HL-60 (cell line): ENCODE results near the gene ZNF385D.
"Not testable (repeated sequence)": the region's sequence is repeated elsewhere in the genome, so short reads cannot be mapped to it uniquely, and the experiment has no call there.

ENCODE experiments used
- CTCF ChIP-seq: IDR thresholded peaks from one replicate; pipeline ENCODE4 v1.5.1; 2011; ENCODE audit warnings: low read length, control low read depth, inconsistent platforms; ENCODE audit not compliant: insufficient read depth
- POLR2AphosphoS5 ChIP-seq: IDR thresholded peaks from 2 replicates; pipeline ENCODE4 v1.6.1; 2012; ENCODE audit warnings: low read depth
- REST ChIP-seq: IDR thresholded peaks from 2 replicates; pipeline ENCODE4 v1.6.1; 2012; ENCODE audit warnings: low read depth; ENCODE audit not compliant: insufficient replicate concordance

GRCh38 chr3:21387142-21387826 is 363.7 kb downstream of the ZNF385D start:
- TF ChIP-seq CTCF, POLR2AphosphoS5, REST: not testable (repeated sequence)
